HEK293 (cell line): ENCODE results near the gene CYP39A1.

ENCODE experiments used
- CTCF ChIA-PET: fragments of 350-600 bp; formaldehyde crosslinking; extraction: SDS; loops from one replicate; lab custom pipeline; 2021; ENCODE audit warnings: antibody characterized with exemption; lab: Yijun Ruan, JAX
- POLR2A ChIA-PET: fragments of 300-600 bp; formaldehyde crosslinking; extraction: SDS; loops from one replicate; lab custom pipeline; 2020; ENCODE audit warnings: antibody characterized with exemption, inconsistent platforms; lab: Yijun Ruan, JAX
- H3K27ac ChIP-seq: fragments of 200-500 bp; sonication (Bioruptor generic); 2 replicates; pipeline ENCODE4 v1.5.1; 2014; ENCODE audit warnings: low read depth, low read length, control low read depth, inconsistent platforms; ENCODE audit errors: extremely low read depth
- H3K36me3 ChIP-seq, 2 experiments: fragments of 200-500 bp in 1 of 2; sonication (Bioruptor generic) in 1 of 2; 1 replicate in 1 of 2; 2 replicates in 1 of 2; pipeline ENCODE4 v1.5.1; 2014 to 2017; ENCODE audit warnings: inconsistent platforms in 2 of 2, low read length in 2 of 2; ENCODE audit not compliant: control insufficient read depth in 2 of 2, insufficient read depth in 1 of 2
- H3K4me1 ChIP-seq: fragments of 200-500 bp; sonication (Bioruptor generic); 2 replicates; pipeline ENCODE4 v1.5.1; 2014; ENCODE audit warnings: mild to moderate bottlenecking, low read length, inconsistent platforms; ENCODE audit not compliant: control insufficient read depth, insufficient read depth
- H3K4me3 ChIP-seq: 2 replicates; pipeline ENCODE4 v1.5.1; 2011; ENCODE audit warnings: low read depth, mild to moderate bottlenecking, control low read depth, low read length, moderate library complexity
- H3K9me3 ChIP-seq: fragments of 200-500 bp; sonication (Bioruptor generic); 2 replicates; pipeline ENCODE4 v1.5.1; 2014; ENCODE audit warnings: low read depth, low read length, inconsistent platforms; ENCODE audit not compliant: control insufficient read depth, insufficient read depth
- HOXD13 ChIP-seq: sonication (generic); formaldehyde crosslinking; IDR thresholded peaks from 2 replicates; pipeline ENCODE4 v1.8.0; 2022; ENCODE audit warnings: missing genetic modification reagents, borderline replicate concordance
- PRDM1 ChIP-seq: fragments of 450-650 bp; formaldehyde crosslinking; IDR thresholded peaks from 2 replicates; pipeline ENCODE4; 2016; ENCODE audit warnings: missing biosample characterization, missing genetic modification characterization
- TCF7L2 ChIP-seq: IDR thresholded peaks from 2 replicates; pipeline ENCODE4 v1.6.1; 2011; ENCODE audit warnings: low read depth, mild to moderate bottlenecking, inconsistent platforms, low read length, moderate library complexity, borderline replicate concordance
- ZBTB7A ChIP-seq: fragments of 450-650 bp; formaldehyde crosslinking; IDR thresholded peaks from 2 replicates; pipeline ENCODE4 v1.5.1; 2016; ENCODE audit warnings: low read depth, missing biosample characterization, missing genetic modification characterization
- ZBTB8A ChIP-seq: fragments of 450-650 bp; formaldehyde crosslinking; IDR thresholded peaks from 2 replicates; pipeline ENCODE4 v1.5.1; 2016; ENCODE audit warnings: missing biosample characterization, missing genetic modification characterization
- ZNF140 ChIP-seq: fragments of 450-650 bp; formaldehyde crosslinking; IDR thresholded peaks from 2 replicates; pipeline ENCODE4 v1.5.1; 2016; ENCODE audit warnings: missing biosample characterization, missing genetic modification characterization
- ZNF157 ChIP-seq: fragments of 450-650 bp; formaldehyde crosslinking; IDR thresholded peaks from 2 replicates; pipeline ENCODE4 v1.5.1; 2016; ENCODE audit warnings: missing biosample characterization, missing genetic modification characterization
- ZNF174 ChIP-seq: fragments of 450-650 bp; formaldehyde crosslinking; IDR thresholded peaks from 2 replicates; pipeline ENCODE4 v1.5.0; 2017; ENCODE audit warnings: missing biosample characterization, mild to moderate bottlenecking, missing genetic modification characterization
- ZNF19 ChIP-seq: fragments of 450-650 bp; formaldehyde crosslinking; IDR thresholded peaks from 2 replicates; pipeline ENCODE4; 2016; ENCODE audit warnings: missing biosample characterization, missing genetic modification characterization, low read depth
- ZNF2 ChIP-seq: fragments of 450-650 bp; formaldehyde crosslinking; IDR thresholded peaks from 2 replicates; pipeline ENCODE4 v1.5.1; 2016; ENCODE audit warnings: missing biosample characterization, missing genetic modification characterization
- ZNF266 ChIP-seq: fragments of 450-650 bp; formaldehyde crosslinking; IDR thresholded peaks from 2 replicates; pipeline ENCODE4 v1.5.1; 2016; ENCODE audit warnings: missing biosample characterization, missing genetic modification characterization, low read depth
- ZNF404 ChIP-seq: fragments of 450-650 bp; formaldehyde crosslinking; IDR thresholded peaks from 2 replicates; pipeline ENCODE4 v1.5.1; 2017; ENCODE audit warnings: missing biosample characterization, missing genetic modification characterization
- ZNF501 ChIP-seq: fragments of 450-650 bp; formaldehyde crosslinking; IDR thresholded peaks from 2 replicates; pipeline ENCODE4 v1.5.1; 2016; ENCODE audit warnings: missing biosample characterization, missing genetic modification characterization
- ZNF560 ChIP-seq: fragments of 450-650 bp; formaldehyde crosslinking; IDR thresholded peaks from 2 replicates; pipeline ENCODE4 v1.5.1; 2017; ENCODE audit warnings: missing biosample characterization, missing genetic modification characterization, borderline replicate concordance
- ZNF623 ChIP-seq: fragments of 450-650 bp; formaldehyde crosslinking; IDR thresholded peaks from 2 replicates; pipeline ENCODE4 v1.5.1; 2016; ENCODE audit warnings: missing biosample characterization, missing genetic modification characterization
- ZNF707 ChIP-seq: fragments of 450-650 bp; formaldehyde crosslinking; IDR thresholded peaks from 2 replicates; pipeline ENCODE4 v1.5.1; 2016; ENCODE audit warnings: missing biosample characterization, missing genetic modification characterization
- ZNF785 ChIP-seq: fragments of 450-650 bp; formaldehyde crosslinking; IDR thresholded peaks from 2 replicates; pipeline ENCODE4 v1.5.1; 2016; ENCODE audit warnings: missing biosample characterization, missing genetic modification characterization
- TF ChIP-seq, protein P1 (sequence below): fragments of 450-650 bp; formaldehyde crosslinking; optimal IDR thresholded peaks from 2 replicates; pipeline ENCODE3; 2016; ENCODE audit warnings: missing biosample characterization, mild to moderate bottlenecking, missing genetic modification characterization
- TF ChIP-seq, protein P2 (sequence below): fragments of 450-650 bp; formaldehyde crosslinking; IDR thresholded peaks from 2 replicates; pipeline ENCODE4 v1.5.1; 2017; ENCODE audit warnings: missing biosample characterization, mild to moderate bottlenecking, missing genetic modification characterization, moderate library complexity
- TF ChIP-seq, protein P3 (sequence below): fragments of 450-650 bp; formaldehyde crosslinking; IDR thresholded peaks from 2 replicates; pipeline ENCODE4 v1.5.1; 2016; ENCODE audit warnings: missing biosample characterization, missing genetic modification characterization
- TF ChIP-seq, protein P4 (sequence below): fragments of 450-650 bp; IDR thresholded peaks from 2 replicates; pipeline ENCODE4 v1.5.1; 2018; ENCODE audit warnings: missing biosample characterization, mild to moderate bottlenecking, missing genetic modification characterization
- TF ChIP-seq, protein P5 (sequence below): fragments of 450-650 bp; formaldehyde crosslinking; IDR thresholded peaks from 2 replicates; pipeline ENCODE4 v1.5.1; 2017; ENCODE audit warnings: missing biosample characterization, missing genetic modification characterization

CYP39A1 gene

DNA sequence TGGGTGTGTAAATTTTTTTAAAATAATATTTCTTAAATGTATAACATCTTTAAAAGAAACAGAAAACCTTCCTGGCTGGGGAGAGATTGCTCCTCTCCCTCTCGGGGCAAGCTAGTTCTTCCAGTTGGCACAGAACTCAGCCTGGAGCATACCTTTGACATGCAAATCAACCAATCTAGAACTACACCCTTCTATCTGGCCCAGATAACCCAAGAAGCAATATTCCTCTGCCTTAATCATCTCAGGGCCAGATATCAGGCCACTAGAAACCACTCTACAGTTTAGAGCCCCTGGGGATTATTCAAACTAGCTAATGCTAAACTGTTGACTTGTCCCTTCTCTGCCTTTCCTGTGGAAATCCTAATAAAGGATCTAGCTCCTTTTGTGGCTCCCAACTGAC is 33.9 kb downstream of the CYP39A1 start:
- ChIA-PET POLR2A (no interaction called here), CTCF (interaction anchor here (0.6 to 1.1 kb wide), 3 partner anchors 37 to 691 kb away, joined by 3 to 4 read pairs (median 3); no protein-coding TSS in a partner anchor)
- H3K4me1 ChIP-seq, result no peaks in the 10 kb centered on the region
- no peak overlapping the region for H3K27ac ChIP-seq
- no peaks in the 10 kb centered on the region; the same call in 1 of the 2 replicates for H3K9me3 ChIP-seq
- no peaks in the 10 kb centered on the region for H3K36me3 ChIP-seq
- H3K4me3 ChIP-seq, result no peak overlapping the region
- no peak for TF ChIP-seq ZNF785 (tag by site-specific recombination)
- TF ChIP-seq, protein P1, sequence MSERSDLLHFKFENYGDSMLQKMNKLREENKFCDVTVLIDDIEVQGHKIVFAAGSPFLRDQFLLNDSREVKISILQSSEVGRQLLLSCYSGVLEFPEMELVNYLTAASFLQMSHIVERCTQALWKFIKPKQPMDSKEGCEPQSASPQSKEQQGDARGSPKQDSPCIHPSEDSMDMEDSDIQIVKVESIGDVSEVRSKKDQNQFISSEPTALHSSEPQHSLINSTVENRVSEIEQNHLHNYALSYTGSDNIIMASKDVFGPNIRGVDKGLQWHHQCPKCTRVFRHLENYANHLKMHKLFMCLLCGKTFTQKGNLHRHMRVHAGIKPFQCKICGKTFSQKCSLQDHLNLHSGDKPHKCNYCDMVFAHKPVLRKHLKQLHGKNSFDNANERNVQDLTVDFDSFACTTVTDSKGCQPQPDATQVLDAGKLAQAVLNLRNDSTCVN (tag by site-specific recombination), result no peak
- no peak for TF ChIP-seq ZBTB7A (tag by site-specific recombination)
- TF ChIP-seq ZNF2 (tag by site-specific recombination), result no peak
- TF ChIP-seq, protein P2, sequence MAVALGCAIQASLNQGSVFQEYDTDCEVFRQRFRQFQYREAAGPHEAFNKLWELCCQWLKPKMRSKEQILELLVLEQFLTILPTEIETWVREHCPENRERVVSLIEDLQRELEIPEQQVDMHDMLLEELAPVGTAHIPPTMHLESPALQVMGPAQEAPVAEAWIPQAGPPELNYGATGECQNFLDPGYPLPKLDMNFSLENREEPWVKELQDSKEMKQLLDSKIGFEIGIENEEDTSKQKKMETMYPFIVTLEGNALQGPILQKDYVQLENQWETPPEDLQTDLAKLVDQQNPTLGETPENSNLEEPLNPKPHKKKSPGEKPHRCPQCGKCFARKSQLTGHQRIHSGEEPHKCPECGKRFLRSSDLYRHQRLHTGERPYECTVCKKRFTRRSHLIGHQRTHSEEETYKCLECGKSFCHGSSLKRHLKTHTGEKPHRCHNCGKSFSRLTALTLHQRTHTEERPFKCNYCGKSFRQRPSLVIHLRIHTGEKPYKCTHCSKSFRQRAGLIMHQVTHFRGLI, result no peak
- no peak for TF ChIP-seq PRDM1
- no peak for TF ChIP-seq ZNF266
- no peak for TF ChIP-seq HOXD13 (CRISPR knock-in tag)
- TF ChIP-seq ZNF157 (tag by site-specific recombination), result no peak
- TF ChIP-seq, protein P3, sequence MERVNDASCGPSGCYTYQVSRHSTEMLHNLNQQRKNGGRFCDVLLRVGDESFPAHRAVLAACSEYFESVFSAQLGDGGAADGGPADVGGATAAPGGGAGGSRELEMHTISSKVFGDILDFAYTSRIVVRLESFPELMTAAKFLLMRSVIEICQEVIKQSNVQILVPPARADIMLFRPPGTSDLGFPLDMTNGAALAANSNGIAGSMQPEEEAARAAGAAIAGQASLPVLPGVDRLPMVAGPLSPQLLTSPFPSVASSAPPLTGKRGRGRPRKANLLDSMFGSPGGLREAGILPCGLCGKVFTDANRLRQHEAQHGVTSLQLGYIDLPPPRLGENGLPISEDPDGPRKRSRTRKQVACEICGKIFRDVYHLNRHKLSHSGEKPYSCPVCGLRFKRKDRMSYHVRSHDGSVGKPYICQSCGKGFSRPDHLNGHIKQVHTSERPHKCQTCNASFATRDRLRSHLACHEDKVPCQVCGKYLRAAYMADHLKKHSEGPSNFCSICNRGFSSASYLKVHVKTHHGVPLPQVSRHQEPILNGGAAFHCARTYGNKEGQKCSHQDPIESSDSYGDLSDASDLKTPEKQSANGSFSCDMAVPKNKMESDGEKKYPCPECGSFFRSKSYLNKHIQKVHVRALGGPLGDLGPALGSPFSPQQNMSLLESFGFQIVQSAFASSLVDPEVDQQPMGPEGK, result no peak
- no peak for TF ChIP-seq ZNF140 (tag by site-specific recombination)
- no peak for TF ChIP-seq ZBTB8A
- TF ChIP-seq ZNF174 (tag by site-specific recombination), result no peak

DNA sequence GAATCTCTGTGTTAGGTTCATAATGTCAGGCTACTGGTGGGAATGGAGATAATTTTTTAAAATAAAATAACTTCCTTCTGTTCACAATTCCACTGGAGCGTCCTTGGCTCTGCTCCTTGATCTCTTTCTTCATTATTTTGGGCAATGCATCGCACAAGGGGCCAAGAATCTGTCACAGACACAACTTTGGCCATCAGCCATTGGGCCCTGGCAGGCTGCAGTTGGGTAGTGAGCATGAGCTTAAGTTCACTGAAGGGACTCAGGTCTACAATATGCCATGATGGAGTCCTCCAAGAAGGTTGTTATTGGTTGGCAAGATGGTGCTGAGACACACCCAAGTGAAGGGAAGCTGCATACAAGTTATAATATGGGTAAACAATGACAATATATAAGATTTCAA is 40.0 kb downstream of the CYP39A1 start:
- H3K36me3 ChIP-seq, result no peaks in the 10 kb centered on the region
- H3K4me1 ChIP-seq, result no peaks in the 10 kb centered on the region
- no peaks in the 10 kb centered on the region for H3K9me3 ChIP-seq
- TF ChIP-seq, protein P4, sequence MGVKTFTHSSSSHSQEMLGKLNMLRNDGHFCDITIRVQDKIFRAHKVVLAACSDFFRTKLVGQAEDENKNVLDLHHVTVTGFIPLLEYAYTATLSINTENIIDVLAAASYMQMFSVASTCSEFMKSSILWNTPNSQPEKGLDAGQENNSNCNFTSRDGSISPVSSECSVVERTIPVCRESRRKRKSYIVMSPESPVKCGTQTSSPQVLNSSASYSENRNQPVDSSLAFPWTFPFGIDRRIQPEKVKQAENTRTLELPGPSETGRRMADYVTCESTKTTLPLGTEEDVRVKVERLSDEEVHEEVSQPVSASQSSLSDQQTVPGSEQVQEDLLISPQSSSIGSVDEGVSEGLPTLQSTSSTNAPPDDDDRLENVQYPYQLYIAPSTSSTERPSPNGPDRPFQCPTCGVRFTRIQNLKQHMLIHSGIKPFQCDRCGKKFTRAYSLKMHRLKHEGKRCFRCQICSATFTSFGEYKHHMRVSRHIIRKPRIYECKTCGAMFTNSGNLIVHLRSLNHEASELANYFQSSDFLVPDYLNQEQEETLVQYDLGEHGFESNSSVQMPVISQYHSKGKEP, result no peak
- TF ChIP-seq ZNF560 (tag by site-specific recombination), result no peak
- no peak for TF ChIP-seq ZNF501
- TF ChIP-seq, protein P5, sequence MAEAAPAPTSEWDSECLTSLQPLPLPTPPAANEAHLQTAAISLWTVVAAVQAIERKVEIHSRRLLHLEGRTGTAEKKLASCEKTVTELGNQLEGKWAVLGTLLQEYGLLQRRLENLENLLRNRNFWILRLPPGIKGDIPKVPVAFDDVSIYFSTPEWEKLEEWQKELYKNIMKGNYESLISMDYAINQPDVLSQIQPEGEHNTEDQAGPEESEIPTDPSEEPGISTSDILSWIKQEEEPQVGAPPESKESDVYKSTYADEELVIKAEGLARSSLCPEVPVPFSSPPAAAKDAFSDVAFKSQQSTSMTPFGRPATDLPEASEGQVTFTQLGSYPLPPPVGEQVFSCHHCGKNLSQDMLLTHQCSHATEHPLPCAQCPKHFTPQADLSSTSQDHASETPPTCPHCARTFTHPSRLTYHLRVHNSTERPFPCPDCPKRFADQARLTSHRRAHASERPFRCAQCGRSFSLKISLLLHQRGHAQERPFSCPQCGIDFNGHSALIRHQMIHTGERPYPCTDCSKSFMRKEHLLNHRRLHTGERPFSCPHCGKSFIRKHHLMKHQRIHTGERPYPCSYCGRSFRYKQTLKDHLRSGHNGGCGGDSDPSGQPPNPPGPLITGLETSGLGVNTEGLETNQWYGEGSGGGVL (tag by site-specific recombination), result no peak
- TF ChIP-seq ZNF19 (tag by site-specific recombination), result no peak
- no peak for TF ChIP-seq ZNF707 (tag by site-specific recombination)
- TF ChIP-seq ZNF623 (tag by site-specific recombination), result no peak
- no peak for TF ChIP-seq ZNF404
- no peak for TF ChIP-seq TCF7L2
- H3K27ac ChIP-seq, result no peak overlapping the region
- H3K4me3 ChIP-seq, result no peak overlapping the region
- POLR2A ChIA-PET, result no interaction called here
- CTCF ChIA-PET, result interaction anchor here (0.6 to 1.1 kb wide), 3 partner anchors 12 to 481 kb away, joined by 3 to 4 read pairs (median 3); no protein-coding TSS in a partner anchor
